T-cell (primary cell): ENCODE data around the gene KATNB1. TPM values are rescaled to one million over a fixed set of nuclear protein-coding genes. Genes with fewer than 3 reads are reported as not detected.

Experiments
- ATAC-seq, 4 experiments: fragments of 200-7000 bp in 3 of 4; fragments of 150-1000 bp in 1 of 4; cut with Tn5 transposase; replicated peaks in 1 of 4; 1 replicate in 3 of 4; 2 replicates in 1 of 4; pipeline ENCODE4 v1.10.0; 2021; ENCODE audit warnings: moderate library complexity in 3 of 4, mild to moderate bottlenecking in 2 of 4, moderate number of reproducible peaks in 1 of 4
- CTCF ChIA-PET, 2 donors: fragments of 300-600 bp; sonication (Branson Sonifier 250); formaldehyde crosslinking; loops; one replicate each; lab custom pipeline; 2022; ENCODE audit warnings: antibody characterized with exemption in 2 of 2; lab: Charles Lee
- POLR2A ChIA-PET, 2 donors: fragments of 300-600 bp; sonication (Branson Sonifier 250); formaldehyde crosslinking; loops; one replicate each; lab custom pipeline; 2022; ENCODE audit warnings: antibody characterized with exemption in 2 of 2; lab: Charles Lee
- DNase-seq, 35 experiments: peaks; one replicate each; pipeline versions ENCODE4 v3.0.0 to v3.0.0-alpha.2; 2013 to 2023
- H3K27ac ChIP-seq: one replicate; pipeline ENCODE4 v1.5.1; 2013; ENCODE audit warnings: low read length
- H3K27me3 ChIP-seq, 2 experiments: replicated peaks in 1 of 2; 1 replicate in 1 of 2; 2 replicates in 1 of 2; pipeline versions ENCODE4 v1.6.1 to v1.7.0; 2013; ENCODE audit warnings: low read length in 1 of 2, mixed read lengths in 1 of 2; ENCODE audit not compliant: control insufficient read depth in 2 of 2, insufficient read depth in 2 of 2; ENCODE audit errors: extremely low read depth in 1 of 2
- H3K36me3 ChIP-seq, 2 donors: 1 replicate in 1 of 2; 2 replicates in 1 of 2; pipeline versions ENCODE4 v1.6.1 to v1.7.0; 2013; ENCODE audit warnings: low read length in 1 of 2; ENCODE audit not compliant: control insufficient read depth in 2 of 2, insufficient read depth in 1 of 2; ENCODE audit errors: extremely low read depth in 1 of 2
- H3K4me1 ChIP-seq, 2 experiments: 1 replicate in 1 of 2; 2 replicates in 1 of 2; pipeline versions ENCODE4 v1.6.1 to v1.7.0; 2013; ENCODE audit warnings: low read length in 2 of 2, mixed read lengths in 1 of 2; ENCODE audit not compliant: insufficient read depth in 2 of 2, control insufficient read depth in 1 of 2; ENCODE audit errors: extremely low read depth in 1 of 2
- H3K4me3 ChIP-seq, 2 donors: 1 replicate in 1 of 2; 2 replicates in 1 of 2; pipeline versions ENCODE4 v1.5.1 to v1.7.0; 2013; ENCODE audit warnings: mild to moderate bottlenecking in 2 of 2, low read length in 1 of 2, moderate library complexity in 1 of 2; ENCODE audit not compliant: control insufficient read depth in 1 of 2; ENCODE audit errors: extremely low read depth in 1 of 2
- H3K9me3 ChIP-seq: 2 replicates; pipeline ENCODE4 v1.7.0; 2013
- H3K27ac Mint-ChIP-seq, 2 donors: one replicate each; pipeline ENCODE4 v1.8.0; 2020 to 2021; ENCODE audit warnings: mild to moderate bottlenecking in 2 of 2, mixed read lengths in 2 of 2
- H3K27me3 Mint-ChIP-seq, 2 donors: one replicate each; pipeline ENCODE4 v1.8.0; 2021 to 2022; ENCODE audit warnings: mixed read lengths in 2 of 2
- H3K36me3 Mint-ChIP-seq: one replicate; pipeline ENCODE4 v1.8.0; 2021; ENCODE audit warnings: mixed read lengths
- H3K4me1 Mint-ChIP-seq, 3 donors: one replicate each; pipeline ENCODE4 v1.8.0; 2020 to 2022; ENCODE audit warnings: mixed read lengths in 3 of 3, mild to moderate bottlenecking in 1 of 3
- H3K4me3 Mint-ChIP-seq, 3 donors: one replicate each; pipeline ENCODE4 v1.8.0; 2020 to 2022; ENCODE audit warnings: mild to moderate bottlenecking in 3 of 3, mixed read lengths in 3 of 3, moderate library complexity in 3 of 3
- H3K9me3 Mint-ChIP-seq, 3 donors: one replicate each; pipeline ENCODE4 v1.8.0; 2020 to 2022; ENCODE audit warnings: mixed read lengths in 3 of 3
- WGBS: methylation state at CpG from one replicate; pipeline ENCODE4 v1.1.5; 2013; ENCODE audit warnings: missing lambda C conversion rate; ENCODE audit not compliant: insufficient coverage; 5-methylcytosine and 5-hydroxymethylcytosine counted together
- total RNA-seq, 35 experiments: library from RNA in 6 of 35; stranded (reverse) in 6 of 35; fragments of 120-200 nt in 1 of 35; gene quantifications; one replicate each; pipeline versions ENCODE4 v1.2.1 to v1.2.4 and lab custom pipeline; 2013 to 2026

Gene KATNB1
- total RNA-seq, 5 donors from 2014 or later (not counting 1 experiment from before 2014, with no cell fraction given): 23.0 to 28.0 (median 25.5) TPM

DNA sequence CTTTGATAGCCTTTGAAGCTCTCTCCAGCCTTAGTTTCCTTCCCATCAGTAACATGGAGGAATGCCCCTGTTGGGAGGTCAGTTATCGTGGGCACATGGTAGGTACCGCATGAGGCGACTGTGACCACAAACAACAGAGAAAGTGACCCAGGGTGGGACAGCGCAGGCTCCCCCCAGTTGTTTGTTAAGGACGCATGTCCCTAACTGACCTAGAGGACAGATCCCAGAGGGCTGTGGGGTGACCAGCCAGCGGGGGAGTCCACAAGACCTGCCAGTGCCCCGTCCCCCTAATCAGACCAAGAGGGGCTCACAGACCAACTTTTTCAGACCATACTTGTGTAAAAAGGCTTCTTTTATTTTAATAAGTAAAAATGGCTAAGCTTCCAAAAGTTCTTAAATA, 22.3 kb downstream of the KATNB1 start:
- Mint-ChIP-seq H3K36me3 (peaks cover 10% of the 10 kb centered on the region), H3K27ac (no peak overlapping the region), H3K27me3 (no peaks in the 10 kb centered on the region), H3K4me1 (peaks cover 0 to 2% (median 0%) of the 10 kb centered on the region in 3 donors), H3K4me3 (no peak overlapping the region), H3K9me3 (no peaks in the 10 kb centered on the region)
- Histone ChIP-seq H3K27ac (no peak overlapping the region), H3K4me3 (no peak overlapping the region), H3K36me3 (peaks cover 9 to 17% of the 10 kb centered on the region in 2 donors), H3K9me3 (no peaks in the 10 kb centered on the region), H3K4me1 (peaks cover 0 to 26% of the 10 kb centered on the region in 2 experiments), H3K27me3 (no peaks in the 10 kb centered on the region)
- no peak for ATAC-seq
- WGBS: 96% methylated on average over 5 of the region's 7 CpGs
- POLR2A ChIA-PET: interaction anchor here in 1 of 2 donors (0.6 kb wide), 1 partner anchor 12 kb away, joined by 3 read pairs; no protein-coding TSS in a partner anchor
- CTCF ChIA-PET: no interaction called here
- no peak for DNase-seq

- ChIA-PET POLR2A (interaction anchor here in 1 of 2 donors (0.6 kb wide), 1 partner anchor 13 kb away, joined by 3 read pairs; no protein-coding TSS in a partner anchor), CTCF (no interaction called here)
- Mint-ChIP-seq H3K27ac (no peak overlapping the region), H3K4me3 (no peak overlapping the region), H3K4me1 (peaks cover 0 to 2% (median 0%) of the 10 kb centered on the region in 3 donors), H3K9me3 (no peaks in the 10 kb centered on the region), H3K27me3 (no peaks in the 10 kb centered on the region), H3K36me3 (peaks cover 10% of the 10 kb centered on the region)
- ATAC-seq (no peak), DNase-seq (no peak)
- no peaks in the 10 kb centered on the region for H3K9me3 ChIP-seq
- H3K27ac ChIP-seq: no peak overlapping the region
- no peaks in the 10 kb centered on the region for H3K27me3 ChIP-seq
- peaks cover 7 to 11% of the 10 kb centered on the region in 2 donors for H3K36me3 ChIP-seq
- no peak overlapping the region for H3K4me3 ChIP-seq
- H3K4me1 ChIP-seq: peaks cover 0 to 26% of the 10 kb centered on the region in 2 experiments
- WGBS: 75% methylated on average over 24 of the region's 33 CpGs
These were observed 23.0 kb downstream of the KATNB1 start for GRCh38 chr16:57758331-57759117.

DNA sequence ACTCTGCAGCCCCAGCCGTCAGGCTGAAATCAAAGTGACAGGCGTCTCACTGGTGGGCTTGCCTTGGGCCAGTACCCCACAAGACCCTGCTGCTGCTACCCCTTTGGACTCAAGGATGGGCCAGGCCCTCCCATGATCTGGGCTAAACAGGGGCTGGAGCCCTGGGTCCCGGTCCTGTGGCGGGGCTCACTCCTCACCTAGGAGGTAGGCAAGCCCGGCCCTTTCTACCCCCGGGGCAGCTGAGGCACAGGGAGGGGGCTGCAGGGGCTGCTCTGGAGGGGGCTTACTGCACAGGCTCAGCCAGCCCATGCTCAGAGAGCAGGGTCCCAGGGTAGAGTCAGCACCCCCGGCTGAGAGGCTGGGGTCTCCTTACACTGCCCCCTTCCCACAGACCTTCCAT, 23.6 kb downstream of the KATNB1 start:
- peaks cover 0 to 26% of the 10 kb centered on the region in 2 experiments for H3K4me1 ChIP-seq
- peaks cover 4 to 6% of the 10 kb centered on the region in 2 donors for H3K36me3 ChIP-seq
- Mint-ChIP-seq H3K27me3 (no peaks in the 10 kb centered on the region), H3K4me3 (no peak overlapping the region), H3K27ac (no peak overlapping the region), H3K9me3 (no peaks in the 10 kb centered on the region), H3K36me3 (peaks cover 9% of the 10 kb centered on the region), H3K4me1 (peaks cover 0 to 2% (median 0%) of the 10 kb centered on the region in 3 donors)
- no peaks in the 10 kb centered on the region for H3K9me3 ChIP-seq
- no peak for DNase-seq
- no peak overlapping the region for H3K4me3 ChIP-seq
- POLR2A ChIA-PET: no interaction called here
- 89% methylated on average over 6 of the region's 7 CpGs for WGBS
- no peaks in the 10 kb centered on the region for H3K27me3 ChIP-seq
- no peak overlapping the region for H3K27ac ChIP-seq
- CTCF ChIA-PET: no interaction called here
- ATAC-seq: no peak

- ChIA-PET CTCF (interaction anchor here in 1 of 2 donors (0.7 to 0.8 kb wide), 2 partner anchors 47 to 151 kb away, joined by 5 to 6 read pairs; no protein-coding TSS in a partner anchor), POLR2A (no interaction called here)
- H3K27ac Mint-ChIP-seq: no peak overlapping the region
- DNase-seq (no peak), ATAC-seq (no peak)
- peaks cover 0 to 2% (median 0%) of the 10 kb centered on the region in 3 donors for H3K4me1 Mint-ChIP-seq
- H3K36me3 Mint-ChIP-seq: peaks cover 5% of the 10 kb centered on the region
- Histone ChIP-seq H3K27me3 (no peaks in the 10 kb centered on the region), H3K4me1 (peaks cover 0 to 26% of the 10 kb centered on the region in 2 experiments), H3K4me3 (no peak overlapping the region), H3K27ac (no peak overlapping the region), H3K9me3 (no peaks in the 10 kb centered on the region), H3K36me3 (peaks cover 4% of the 10 kb centered on the region in 2 donors)
- WGBS: 91% methylated on average over 14 of the region's 21 CpGs
- H3K4me3 Mint-ChIP-seq: no peak overlapping the region
- H3K9me3 Mint-ChIP-seq: no peaks in the 10 kb centered on the region
- no peaks in the 10 kb centered on the region for H3K27me3 Mint-ChIP-seq
These were observed 24.2 kb downstream of the KATNB1 start for GRCh38 chr16:57759541-57760356.

DNA sequence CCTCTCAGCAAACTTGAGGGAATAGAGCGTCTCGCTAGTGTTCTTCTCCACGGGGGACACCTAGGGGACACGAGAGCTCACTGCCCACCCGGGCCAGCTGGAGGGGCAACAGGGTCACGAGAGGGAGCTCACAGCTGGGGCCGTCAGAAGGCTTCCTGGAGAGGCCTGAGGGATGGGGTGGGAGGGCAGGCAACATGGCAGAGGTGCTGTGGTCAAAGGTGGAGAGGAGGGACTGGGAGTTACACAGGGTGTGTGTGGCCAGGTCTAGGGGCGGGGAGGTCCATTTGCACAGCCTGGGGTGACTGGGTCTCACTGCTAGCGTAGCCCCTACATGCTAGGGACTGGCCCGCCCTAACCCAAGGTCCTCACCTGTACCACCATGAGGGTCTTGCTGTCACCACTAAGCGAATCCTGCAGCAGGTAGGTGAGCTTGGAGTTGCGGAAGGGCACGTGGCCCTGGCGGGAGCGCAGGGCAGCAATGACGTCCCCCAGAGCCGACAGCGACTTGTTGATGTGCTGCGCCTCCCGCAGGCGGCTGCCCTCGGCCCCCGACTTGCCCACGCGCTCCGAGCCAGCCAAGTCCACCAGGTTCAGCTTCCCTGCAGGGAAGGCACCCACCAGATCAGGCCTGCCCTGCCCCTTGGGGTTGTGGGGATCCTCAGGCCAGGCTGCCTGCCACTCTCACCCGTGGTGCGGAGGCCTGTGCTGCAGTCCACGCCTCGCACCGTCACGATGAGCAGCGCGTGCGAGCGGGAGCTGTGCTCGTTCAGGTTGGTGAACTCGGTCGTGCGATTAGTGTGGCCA, 25.0 kb downstream of the KATNB1 start:
- CTCF ChIA-PET: interaction anchor here in 1 of 2 donors (0.7 to 0.8 kb wide), 2 partner anchors 46 to 152 kb away, joined by 5 to 6 read pairs; no protein-coding TSS in a partner anchor
- no peaks in the 10 kb centered on the region for H3K9me3 Mint-ChIP-seq

More for the DNA sequence above, 25.0 kb downstream of the KATNB1 start:
- no peak for ATAC-seq
- no peak for DNase-seq
- H3K27me3 Mint-ChIP-seq: no peaks in the 10 kb centered on the region
- H3K27ac ChIP-seq: no peak overlapping the region
- no peaks in the 10 kb centered on the region for H3K9me3 ChIP-seq
- peaks cover 5% of the 10 kb centered on the region for H3K36me3 Mint-ChIP-seq
- POLR2A ChIA-PET: no interaction called here
- no peaks in the 10 kb centered on the region for H3K27me3 ChIP-seq
- no peak overlapping the region for H3K4me3 ChIP-seq
- H3K4me1 Mint-ChIP-seq: peaks cover 0 to 2% (median 0%) of the 10 kb centered on the region in 3 donors
- WGBS: 93% methylated on average over 36 of the region's 40 CpGs
- no peak overlapping the region for H3K27ac Mint-ChIP-seq
- H3K4me3 Mint-ChIP-seq: no peak overlapping the region
- peaks cover 0 to 26% of the 10 kb centered on the region in 2 experiments for H3K4me1 ChIP-seq
- peaks cover 0 to 4% of the 10 kb centered on the region in 2 donors for H3K36me3 ChIP-seq
